Nucleus accumbens (tissue), 56 donors: Measurements from ENCODE around the gene FALEC.
"Not testable (repeated sequence)": the region's sequence is repeated elsewhere in the genome, so short reads cannot be mapped to it uniquely, and the experiment has no call there.

ENCODE experiments used
- DNase-seq, 56 donors: peaks; one replicate each; lab custom pipeline; 2025; lab: John Stamatoyannopoulos, UW

FALEC gene

GRCh38 chr1:150567717-150568593 lies 52.4 kb downstream of the FALEC start:
- DNase-seq, result peak in 41 of 56 donors; percentile 8 to 79 (median 39)

GRCh38 chr1:150568594-150568966 lies 53.0 kb downstream of the FALEC start:
- DNase-seq, result no peak

- DNase-seq, result no peak
Measured at GRCh38 chr1:150572918-150573647, 57.5 kb downstream of the FALEC start.

GRCh38 chr1:150573648-150574071 lies 58.1 kb downstream of the FALEC start:
- DNase-seq, result not testable (repeated sequence)

GRCh38 chr1:150574260-150575071 lies 58.9 kb downstream of the FALEC start:
- DNase-seq, result no peak

- no peak for DNase-seq
Measured at GRCh38 chr1:150575072-150575489, 59.5 kb downstream of the FALEC start.

GRCh38 chr1:150575518-150576366 lies 60.2 kb downstream of the FALEC start:
- no peak for DNase-seq

- no peak for DNase-seq
Measured at GRCh38 chr1:150576367-150576711, 60.8 kb downstream of the FALEC start.

- no peak for DNase-seq
Measured at GRCh38 chr1:150576794-150577556, 61.4 kb downstream of the FALEC start.

GRCh38 chr1:150577557-150578271 lies 62.2 kb downstream of the FALEC start:
- no peak for DNase-seq

- DNase-seq, result peak in 28 of 56 donors; percentile 10 to 69 (median 47)
Measured at GRCh38 chr1:150578272-150579109, 62.9 kb downstream of the FALEC start.

GRCh38 chr1:150579110-150579944 lies 63.8 kb downstream of the FALEC start, which contains the start of gene MCL1:
TSS of gene MCL1 (minus strand) at chr1:150579610. CDS start at chr1:150579530, 80 bp downstream.
- peak in 55 of 56 donors; percentile 56 to 94 (median 87) for DNase-seq

- DNase-seq, result no peak
Measured at GRCh38 chr1:150579945-150580642, 64.5 kb downstream of the FALEC start.

- not testable (repeated sequence) for DNase-seq
Measured at GRCh38 chr1:150580966-150581365, 65.4 kb downstream of the FALEC start.

GRCh38 chr1:150581437-150581836 lies 65.9 kb downstream of the FALEC start:
- DNase-seq, result not testable (repeated sequence)

GRCh38 chr1:150581962-150582361 lies 66.4 kb downstream of the FALEC start:
- not testable (repeated sequence) for DNase-seq
